HCT116 (cell line): Measurements from ENCODE around the gene KCNJ4. TPM values are rescaled to one million over a fixed set of nuclear protein-coding genes. Genes with fewer than 3 reads are reported as not detected.

Source experiments
- ATAC-seq: fragments of 200-7000 bp; cut with Tn5 transposase; 2 replicates; pipeline ENCODE4 v1.9.1; 2020; ENCODE audit warnings: mild to moderate bottlenecking, moderate library complexity
- BruUV-seq: library from RNA; stranded (reverse); fragments of 400-500 nt; replicated peaks from 2 replicates; lab custom pipeline; 2021; lab: Mats Ljungman, UMichigan
- CTCF ChIA-PET: fragments of 300-600 bp; sonication (Branson Sonifier 250); formaldehyde crosslinking; loops from one replicate; lab custom pipeline; 2021; ENCODE audit warnings: antibody characterized with exemption; lab: Charles Lee
- POLR2A ChIA-PET: fragments of 300-600, 350-600 bp; sonication (Branson Sonifier 250); formaldehyde crosslinking; loops from one replicate; lab custom pipeline; 2021; ENCODE audit warnings: antibody characterized with exemption; lab: Charles Lee
- RAD21 ChIA-PET, 2 experiments: fragments of 300-600 bp; sonication (Branson Sonifier 250); formaldehyde crosslinking; loops; one replicate each; lab custom pipeline; 2023; ENCODE audit warnings: low total read pairs in 2 of 2; ENCODE audit not compliant: uncharacterized antibody in 2 of 2, unreplicated experiment in 2 of 2, low non-redundant PET in 1 of 2; lab: Charles Lee
- DNase-seq: peaks from one replicate; pipeline ENCODE4 v3.0.0-alpha.2; 2010; ENCODE audit warnings: low read depth, low spot score
- H2AFZ ChIP-seq: fragments of 200-600 bp; shearing (Covaris generic), sonication (generic); 2 replicates; pipeline ENCODE4 v1.6.1; 2017; ENCODE audit warnings: low read depth, mixed run types, mixed read lengths, antibody characterized with exemption, low read length; ENCODE audit not compliant: poor library complexity, severe bottlenecking
- H3K27ac ChIP-seq: 2 replicates; pipeline ENCODE4 v1.5.1; 2012; ENCODE audit warnings: low read depth, low read length
- H3K27me3 ChIP-seq: fragments of 200-600 bp; sonication (generic); 2 replicates; pipeline ENCODE4 v1.6.1; 2016; ENCODE audit warnings: mixed run types, low read length, mixed read lengths; ENCODE audit not compliant: insufficient read depth
- H3K36me3 ChIP-seq, 2 experiments: fragments of 200-500 bp in 1 of 2; fragments of 200-600 bp in 1 of 2; sonication (Bioruptor generic) in 1 of 2; sonication (generic) in 1 of 2; 2 replicates each; pipeline versions ENCODE4 v1.5.1 to v1.6.1; 2014 to 2016; ENCODE audit warnings: low read length in 2 of 2, inconsistent platforms in 1 of 2, mixed read lengths in 1 of 2, mixed run types in 1 of 2; ENCODE audit not compliant: insufficient read depth in 2 of 2, control insufficient read depth in 1 of 2
- H3K4me1 ChIP-seq, 2 experiments: fragments of 200-600 bp in 1 of 2; sonication (generic) in 1 of 2; 2 replicates each; pipeline versions ENCODE4 v1.5.1 to v1.6.1; 2012 to 2017; ENCODE audit warnings: low read length in 2 of 2, inconsistent platforms in 1 of 2, mild to moderate bottlenecking in 1 of 2, mixed read lengths in 1 of 2, mixed run types in 1 of 2, moderate library complexity in 1 of 2; ENCODE audit not compliant: insufficient read depth in 2 of 2, control insufficient read depth in 1 of 2
- H3K4me2 ChIP-seq: fragments of 200-600 bp; sonication (generic); 2 replicates; pipeline ENCODE4 v1.6.1; 2017; ENCODE audit warnings: mixed run types, low read length, mixed read lengths
- H3K4me3 ChIP-seq, 2 experiments: fragments of 200-600 bp in 1 of 2; sonication (generic) in 1 of 2; replicated peaks in 1 of 2; 2 replicates each; pipeline ENCODE4 v1.5.1; 2011 to 2016; ENCODE audit warnings: low read length in 2 of 2, control low read depth in 1 of 2, low read depth in 1 of 2, mild to moderate bottlenecking in 1 of 2, mixed read lengths in 1 of 2, mixed run types in 1 of 2
- H3K79me2 ChIP-seq: fragments of 200-600 bp; sonication (generic); 2 replicates; pipeline ENCODE4 v1.6.1; 2017; ENCODE audit warnings: mild to moderate bottlenecking, mixed run types, low read length, moderate library complexity, mixed read lengths; ENCODE audit not compliant: insufficient read depth
- H3K9ac ChIP-seq: fragments of 200-600 bp; sonication (generic); 2 replicates; pipeline ENCODE4 v1.6.1; 2016; ENCODE audit warnings: low read length, mixed read lengths
- H3K9me2 ChIP-seq: fragments of 200-600 bp; sonication (generic), shearing (Covaris generic); 2 replicates; pipeline ENCODE4 v1.6.1; 2017; ENCODE audit warnings: mixed run types, mild to moderate bottlenecking, moderate library complexity; ENCODE audit not compliant: insufficient read depth
- H3K9me3 ChIP-seq, 2 experiments: fragments of 200-500 bp in 1 of 2; fragments of 200-600 bp in 1 of 2; sonication (Bioruptor generic) in 1 of 2; sonication (generic) in 1 of 2; 2 replicates each; pipeline ENCODE4 v1.6.1; 2014 to 2017; ENCODE audit warnings: low read length in 2 of 2, mixed read lengths in 2 of 2, inconsistent platforms in 1 of 2, low read depth in 1 of 2, mild to moderate bottlenecking in 1 of 2, mixed run types in 1 of 2, moderate library complexity in 1 of 2; ENCODE audit not compliant: control insufficient read depth in 1 of 2, insufficient read depth in 1 of 2
- H4K20me1 ChIP-seq: fragments of 200-600 bp; sonication (generic), shearing (Covaris generic); 2 replicates; pipeline ENCODE4 v1.6.1; 2017; ENCODE audit warnings: mixed run types, mild to moderate bottlenecking, moderate library complexity; ENCODE audit not compliant: insufficient read depth
- CBX3 ChIP-seq: IDR thresholded peaks from 2 replicates; pipeline ENCODE4 v1.6.1; 2012; ENCODE audit warnings: low read depth
- EGR1 ChIP-seq: IDR thresholded peaks from 2 replicates; pipeline ENCODE4 v1.6.1; 2012; ENCODE audit warnings: low read depth
- ELF1 ChIP-seq: IDR thresholded peaks from 2 replicates; pipeline ENCODE4 v1.6.1; 2012; ENCODE audit warnings: low read depth, borderline replicate concordance
- EZH2 ChIP-seq: fragments of 200-600 bp; sonication (generic); IDR thresholded peaks from 2 replicates; pipeline ENCODE4 v1.6.1; 2017; ENCODE audit warnings: antibody characterized with exemption, mixed run types
- FOSL1 ChIP-seq: IDR thresholded peaks from 2 replicates; pipeline ENCODE4 v1.6.1; 2012; ENCODE audit warnings: low read depth
- JUND ChIP-seq: IDR thresholded peaks from 2 replicates; pipeline ENCODE4 v1.6.1; 2012
- POLR2A ChIP-seq: IDR thresholded peaks from 2 replicates; pipeline ENCODE4 v1.7.0; 2011; ENCODE audit warnings: borderline replicate concordance; ENCODE audit not compliant: insufficient read depth, insufficient read length; ENCODE audit errors: extremely low read depth
- RAD21 ChIP-seq: IDR thresholded peaks from 2 replicates; pipeline ENCODE4 v1.6.1; 2012; ENCODE audit warnings: low read depth, mild to moderate bottlenecking
- SIN3A ChIP-seq: IDR thresholded peaks from 2 replicates; pipeline ENCODE4 v1.6.1; 2012; ENCODE audit warnings: low read depth
- SP1 ChIP-seq: IDR thresholded peaks from 2 replicates; pipeline ENCODE4 v1.6.1; 2012; ENCODE audit warnings: low read depth
- YY1 ChIP-seq: IDR thresholded peaks from 2 replicates; pipeline ENCODE4 v1.6.1; 2011; ENCODE audit warnings: low read length, low read depth, moderate library complexity, mild to moderate bottlenecking; ENCODE audit not compliant: insufficient replicate concordance; ENCODE audit errors: extremely low read depth
- ZFX ChIP-seq: fragments of 450-650 bp; IDR thresholded peaks from 2 replicates; pipeline ENCODE4 v1.6.1; 2017
- ZNF274 ChIP-seq: fragments of 200-500 bp; sonication (Bioruptor generic); IDR thresholded peaks from 2 replicates; pipeline ENCODE4 v1.6.1; 2014; ENCODE audit warnings: mild to moderate bottlenecking, low read depth, low read length, inconsistent platforms
- intact Hi-C: fragments of 100-400 bp; cut with micrococcal nuclease; formaldehyde crosslinking; loops from 2 replicates; pipeline ENCODE4 v1.10.0; 2022
- total RNA-seq: library from RNA; stranded (reverse); gene quantifications from one replicate; pipeline ENCODE4 v1.2.1, GENCODE V29; 2021; ENCODE audit not compliant: unreplicated experiment
- TF ChIP-seq, protein P1 (sequence below): IDR thresholded peaks from 2 replicates; pipeline ENCODE4 v1.6.1; 2012
- TF ChIP-seq, protein P2 (sequence below): IDR thresholded peaks from 2 replicates; pipeline ENCODE4 v1.6.1; 2011; ENCODE audit warnings: mild to moderate bottlenecking, low read length, moderate library complexity; ENCODE audit not compliant: insufficient replicate concordance; ENCODE audit errors: extremely low read depth

KCNJ4 gene
- total RNA-seq, 1 experiment from 2014 or later = not detected

DNA sequence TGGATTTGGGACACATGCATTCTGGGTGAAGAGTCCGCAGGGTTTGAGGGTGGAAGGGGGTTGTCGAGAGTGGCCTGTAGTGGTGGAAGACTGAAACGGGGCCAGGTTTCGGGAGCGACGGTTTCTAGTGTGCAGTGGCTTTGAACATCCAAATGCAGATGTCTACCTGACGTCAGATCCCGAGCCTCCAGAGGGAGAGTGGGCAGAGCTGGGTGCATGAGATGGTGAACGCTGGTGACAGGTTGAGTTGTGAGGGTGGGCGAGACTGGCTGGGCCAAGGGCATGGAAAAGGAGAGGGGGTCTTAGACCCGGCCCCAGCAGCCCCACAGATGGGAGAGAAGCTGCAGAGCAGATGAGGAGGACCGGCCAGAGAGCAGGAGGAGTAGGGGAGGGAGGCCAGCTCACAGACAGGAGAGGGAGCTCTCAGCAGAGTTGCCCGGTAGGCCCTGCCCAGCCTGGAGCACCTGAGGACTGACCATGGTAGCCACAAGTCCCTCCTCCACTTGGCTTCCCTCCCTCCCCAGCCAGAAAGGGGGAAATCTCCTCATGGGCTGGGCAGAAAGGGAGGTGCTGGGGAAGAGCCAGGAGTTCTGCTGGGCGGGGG is 14.2 kb downstream of the KCNJ4 start:
- intact Hi-C loops = no loop called here
- Histone ChIP-seq H3K4me3 (no peak overlapping the region), H3K9me3 (no peaks in the 10 kb centered on the region), H3K27ac (no peak overlapping the region), H3K27me3 (no peaks in the 10 kb centered on the region), H3K79me2 (no peaks in the 10 kb centered on the region), H3K4me2 (no peak overlapping the region), H4K20me1 (no peaks in the 10 kb centered on the region), H3K4me1 (no peaks in the 10 kb centered on the region), H2AFZ (no peak overlapping the region), H3K36me3 (no peaks in the 10 kb centered on the region), H3K9me2 (no peaks in the 10 kb centered on the region), H3K9ac (no peak overlapping the region)
- BruUV-seq = no TSS peak
- no peak for TF ChIP-seq POLR2A
- no peak for TF ChIP-seq ZNF274
- TF ChIP-seq EZH2 = no peak
- TF ChIP-seq SIN3A = no peak
- TF ChIP-seq, protein P1, sequence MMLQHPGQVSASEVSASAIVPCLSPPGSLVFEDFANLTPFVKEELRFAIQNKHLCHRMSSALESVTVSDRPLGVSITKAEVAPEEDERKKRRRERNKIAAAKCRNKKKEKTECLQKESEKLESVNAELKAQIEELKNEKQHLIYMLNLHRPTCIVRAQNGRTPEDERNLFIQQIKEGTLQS = no peak
- TF ChIP-seq JUND = no peak
- no peak for TF ChIP-seq CBX3
- TF ChIP-seq FOSL1 = no peak
- no peak for TF ChIP-seq EGR1
- DNase-seq (no peak), ATAC-seq (peak; percentile 52; the same call in 1 of the 2 replicates)
- ChIA-PET RAD21 (no interaction called here), CTCF (no interaction called here), POLR2A (no interaction called here)

- Histone ChIP-seq H3K9me2 (no peaks in the 10 kb centered on the region), H3K4me3 (no peak overlapping the region), H3K4me2 (no peak overlapping the region), H3K9ac (no peak overlapping the region), H3K36me3 (no peaks in the 10 kb centered on the region), H2AFZ (no peak overlapping the region), H3K27me3 (no peaks in the 10 kb centered on the region), H4K20me1 (no peaks in the 10 kb centered on the region), H3K9me3 (no peaks in the 10 kb centered on the region), H3K79me2 (no peaks in the 10 kb centered on the region), H3K27ac (no peak overlapping the region), H3K4me1 (0 out of 4 replicates have a peak, but pooled peaks cover 0 to under 1% of the 10 kb centered on the region in 2 experiments)
- BruUV-seq = no TSS peak
- TF ChIP-seq RAD21 = no peak
- no peak for TF ChIP-seq ZFX
- TF ChIP-seq, protein P2, sequence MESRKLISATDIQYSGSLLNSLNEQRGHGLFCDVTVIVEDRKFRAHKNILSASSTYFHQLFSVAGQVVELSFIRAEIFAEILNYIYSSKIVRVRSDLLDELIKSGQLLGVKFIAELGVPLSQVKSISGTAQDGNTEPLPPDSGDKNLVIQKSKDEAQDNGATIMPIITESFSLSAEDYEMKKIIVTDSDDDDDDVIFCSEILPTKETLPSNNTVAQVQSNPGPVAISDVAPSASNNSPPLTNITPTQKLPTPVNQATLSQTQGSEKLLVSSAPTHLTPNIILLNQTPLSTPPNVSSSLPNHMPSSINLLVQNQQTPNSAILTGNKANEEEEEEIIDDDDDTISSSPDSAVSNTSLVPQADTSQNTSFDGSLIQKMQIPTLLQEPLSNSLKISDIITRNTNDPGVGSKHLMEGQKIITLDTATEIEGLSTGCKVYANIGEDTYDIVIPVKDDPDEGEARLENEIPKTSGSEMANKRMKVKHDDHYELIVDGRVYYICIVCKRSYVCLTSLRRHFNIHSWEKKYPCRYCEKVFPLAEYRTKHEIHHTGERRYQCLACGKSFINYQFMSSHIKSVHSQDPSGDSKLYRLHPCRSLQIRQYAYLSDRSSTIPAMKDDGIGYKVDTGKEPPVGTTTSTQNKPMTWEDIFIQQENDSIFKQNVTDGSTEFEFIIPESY = no peak
- TF ChIP-seq SP1 = no peak
- TF ChIP-seq FOSL1 = no peak
- no peak for TF ChIP-seq ELF1
- TF ChIP-seq YY1 = no peak
- CTCF ChIA-PET = no interaction called here
- RAD21 ChIA-PET = no interaction called here
- POLR2A ChIA-PET = no interaction called here
- intact Hi-C loops = no loop called here
- no peak for DNase-seq
- ATAC-seq = no peak
Measured at GRCh38 chr22:38437416-38437815, 17.6 kb downstream of the KCNJ4 start.
